Stomach smooth muscle (tissue), 2 donors: ENCODE results near the gene GRIK4.

ENCODE experiments used
- H3K27ac ChIP-seq: one replicate; pipeline ENCODE4 v1.7.0; 2013; ENCODE audit warnings: mild to moderate bottlenecking, low read length, inconsistent platforms
- H3K27me3 ChIP-seq, 2 donors: one replicate each; pipeline ENCODE4 v1.7.0; 2013; ENCODE audit warnings: low read length in 2 of 2; ENCODE audit not compliant: insufficient read depth in 2 of 2, control insufficient read depth in 1 of 2
- H3K36me3 ChIP-seq, 2 donors: one replicate each; pipeline ENCODE4 v1.7.0; 2013; ENCODE audit warnings: low read length in 2 of 2; ENCODE audit not compliant: control insufficient read depth in 2 of 2, insufficient read depth in 2 of 2
- H3K4me1 ChIP-seq: one replicate; pipeline ENCODE4 v1.7.0; 2013; ENCODE audit warnings: low read length; ENCODE audit not compliant: control insufficient read depth, insufficient read depth
- H3K4me3 ChIP-seq, 2 donors: one replicate each; pipeline ENCODE4 v1.7.0; 2013; ENCODE audit warnings: low read length in 2 of 2
- H3K9ac ChIP-seq, 2 donors: one replicate each; pipeline ENCODE4 v1.7.0; 2013; ENCODE audit warnings: low read length in 2 of 2, mild to moderate bottlenecking in 1 of 2
- H3K9me3 ChIP-seq, 2 donors: one replicate each; pipeline ENCODE4 v1.7.0; 2013; ENCODE audit warnings: low read length in 2 of 2; ENCODE audit not compliant: control insufficient read depth in 2 of 2
- donor health status: healthy.
- donor health status: Pancreatic carcinoma.

GRIK4 gene

DNA sequence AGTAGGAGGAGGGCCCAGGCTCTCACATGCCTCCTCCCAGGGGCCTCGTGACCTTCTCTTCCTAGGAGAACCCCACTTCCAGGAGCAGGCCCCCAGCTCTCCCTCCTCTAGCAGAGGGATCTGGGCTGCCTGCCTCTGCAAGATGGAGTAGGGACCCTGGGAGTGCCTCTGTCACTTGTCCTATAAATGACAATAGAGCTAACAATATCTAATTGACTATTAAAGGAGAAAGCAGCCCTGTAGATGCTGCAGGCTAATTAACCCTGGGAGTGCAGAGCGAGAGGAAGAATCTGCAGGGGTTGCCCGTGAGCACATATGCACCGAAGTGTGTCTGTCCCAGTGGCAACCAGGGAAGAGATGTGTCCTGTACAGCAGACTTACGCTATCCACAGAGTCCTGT is 184.4 kb downstream of the GRIK4 start:
- H3K27ac ChIP-seq: no peak overlapping the region
- H3K36me3 ChIP-seq: no peaks in the 10 kb centered on the region
- peaks cover 2 to 3% of the 10 kb centered on the region in 2 donors for H3K27me3 ChIP-seq
- no peaks in the 10 kb centered on the region for H3K4me1 ChIP-seq
- no peaks in the 10 kb centered on the region for H3K9me3 ChIP-seq
- H3K9ac ChIP-seq: no peak overlapping the region
- H3K4me3 ChIP-seq: no peak overlapping the region

DNA sequence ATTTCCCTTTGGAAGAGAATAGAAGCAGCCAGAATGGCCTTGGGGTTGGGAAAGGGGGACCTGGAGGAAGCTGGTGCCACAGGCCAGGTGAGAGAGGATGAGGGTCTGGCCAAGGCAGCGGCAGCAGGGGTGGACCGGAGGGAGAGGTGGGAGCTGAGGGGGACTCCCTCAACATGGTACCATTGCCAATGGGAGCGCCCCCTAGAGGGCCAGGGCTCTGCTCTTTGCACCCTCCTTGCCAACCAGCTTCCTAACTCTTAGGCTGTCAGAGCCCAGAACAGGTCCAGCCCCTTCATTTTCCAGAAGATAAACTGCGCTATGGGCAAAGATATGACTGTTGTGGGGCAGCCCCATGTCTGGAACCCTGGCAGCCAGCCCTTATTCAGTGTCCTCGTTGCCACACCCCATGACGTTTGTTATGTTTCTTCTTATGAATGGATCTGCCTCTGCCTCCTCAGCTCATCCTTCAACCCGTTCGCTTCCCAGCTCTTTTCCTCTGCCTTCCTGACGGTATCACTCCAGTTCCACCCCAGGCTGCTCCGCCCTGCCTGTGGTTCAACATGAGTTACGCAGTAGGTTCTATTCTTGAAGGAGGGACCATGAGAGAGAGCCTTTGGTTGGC is 185.2 kb downstream of the GRIK4 start:
- Histone ChIP-seq H3K9me3 (peaks cover 0 to 5% of the 10 kb centered on the region in 2 donors), H3K27me3 (peaks cover 0 to 2% of the 10 kb centered on the region in 2 donors), H3K4me3 (no peak overlapping the region), H3K4me1 (no peaks in the 10 kb centered on the region), H3K27ac (no peak overlapping the region), H3K9ac (no peak overlapping the region), H3K36me3 (no peaks in the 10 kb centered on the region)

DNA sequence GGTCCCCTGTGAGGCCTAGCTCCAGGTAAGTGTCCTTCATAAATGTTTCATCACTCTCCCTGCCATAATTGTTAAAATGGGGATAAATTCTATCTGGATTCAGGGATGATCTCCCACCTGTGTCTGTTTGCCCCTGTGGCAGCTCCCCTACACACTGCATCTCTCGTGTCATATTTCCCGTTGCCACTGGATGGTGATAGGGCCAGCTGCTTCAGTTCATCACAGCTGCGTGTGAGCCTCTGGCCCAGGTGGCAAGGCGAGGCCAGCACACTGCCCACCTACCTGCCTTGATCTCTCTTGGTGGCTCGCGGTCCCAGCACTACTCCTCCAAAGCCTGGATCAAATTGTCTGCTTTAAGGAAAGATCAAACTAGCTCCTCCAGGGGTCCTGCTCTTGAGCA is 187.4 kb downstream of the GRIK4 start:
- Histone ChIP-seq H3K4me3 (no peak overlapping the region), H3K36me3 (no peaks in the 10 kb centered on the region), H3K27me3 (no peaks in the 10 kb centered on the region)

DNA sequence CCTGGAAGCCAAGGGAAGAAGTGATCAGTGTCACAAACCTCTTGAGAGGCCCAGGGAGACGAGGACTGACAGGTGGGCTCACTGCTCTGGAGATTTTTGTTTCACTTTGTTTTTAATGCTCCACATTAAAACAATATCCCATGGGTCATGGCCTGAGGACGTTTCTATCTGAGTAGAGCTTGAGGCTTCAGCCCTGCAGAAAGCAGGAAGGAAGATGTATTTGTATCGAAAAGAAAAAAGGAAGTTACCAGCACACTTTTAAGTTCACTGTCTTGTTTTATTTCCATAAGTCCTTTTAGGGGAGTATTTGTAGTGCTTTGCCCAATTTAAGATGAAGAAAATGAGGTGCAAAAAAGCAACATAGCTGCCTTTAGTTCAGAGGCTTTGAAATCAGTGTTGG is 191.1 kb downstream of the GRIK4 start:
- no peak overlapping the region for H3K27ac ChIP-seq
- H3K4me1 ChIP-seq: no peaks in the 10 kb centered on the region
- no peaks in the 10 kb centered on the region for H3K36me3 ChIP-seq
- H3K4me3 ChIP-seq: no peak overlapping the region
- peaks cover 0 to under 1% of the 10 kb centered on the region in 2 donors for H3K27me3 ChIP-seq
- H3K9ac ChIP-seq: no peak overlapping the region
- peaks cover 6 to 7% of the 10 kb centered on the region in 2 donors for H3K9me3 ChIP-seq

More for the DNA sequence above, 187.4 kb downstream of the GRIK4 start:
- no peak overlapping the region for H3K9ac ChIP-seq
- H3K27ac ChIP-seq: no peak overlapping the region
- H3K9me3 ChIP-seq: peaks cover 0 to 5% of the 10 kb centered on the region in 2 donors
- no peaks in the 10 kb centered on the region for H3K4me1 ChIP-seq

DNA sequence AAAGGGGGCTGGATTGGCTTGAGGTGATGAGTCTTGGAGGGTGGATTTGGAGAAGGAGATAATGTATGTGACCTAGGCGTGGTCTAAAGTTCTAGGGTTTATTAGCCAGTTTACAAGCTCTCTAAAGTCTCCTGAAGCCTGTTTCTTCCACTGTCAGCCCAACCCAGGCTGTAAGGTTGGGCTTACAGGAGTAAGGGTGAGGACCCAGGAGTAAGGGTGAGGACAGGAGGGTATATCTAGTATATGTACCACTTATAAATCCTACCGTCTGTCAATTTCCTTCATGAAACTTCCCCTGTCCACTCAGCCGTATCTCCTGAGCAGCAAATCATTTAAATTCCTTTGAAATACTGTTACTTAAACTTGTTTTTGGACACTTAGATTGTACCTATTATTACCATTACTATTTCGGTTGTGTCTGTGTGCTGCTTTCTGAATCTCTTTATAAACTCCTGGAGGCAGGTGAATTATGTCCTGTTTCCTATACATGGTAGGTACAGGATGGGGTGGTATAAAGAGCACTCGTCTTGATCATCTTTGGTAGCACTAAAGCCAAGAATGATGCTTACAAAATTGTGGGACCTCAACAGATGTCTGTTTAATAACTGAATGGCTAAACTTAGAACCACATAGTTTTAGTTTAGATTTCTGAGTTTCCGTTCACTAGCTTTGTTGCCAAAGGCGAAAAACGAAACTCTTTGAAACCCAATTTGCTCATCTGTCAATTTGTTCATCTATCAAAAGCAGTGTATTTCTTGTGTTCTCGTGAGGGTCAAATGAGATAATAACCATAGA is 192.0 kb downstream of the GRIK4 start:
- no peaks in the 10 kb centered on the region for H3K4me1 ChIP-seq
- H3K9me3 ChIP-seq: peaks cover 7 to 10% of the 10 kb centered on the region in 2 donors
- no peak overlapping the region for H3K4me3 ChIP-seq
- no peak overlapping the region for H3K9ac ChIP-seq
- H3K27me3 ChIP-seq: peaks cover 0 to 2% of the 10 kb centered on the region in 2 donors
- H3K27ac ChIP-seq: no peak overlapping the region
- no peaks in the 10 kb centered on the region for H3K36me3 ChIP-seq

DNA sequence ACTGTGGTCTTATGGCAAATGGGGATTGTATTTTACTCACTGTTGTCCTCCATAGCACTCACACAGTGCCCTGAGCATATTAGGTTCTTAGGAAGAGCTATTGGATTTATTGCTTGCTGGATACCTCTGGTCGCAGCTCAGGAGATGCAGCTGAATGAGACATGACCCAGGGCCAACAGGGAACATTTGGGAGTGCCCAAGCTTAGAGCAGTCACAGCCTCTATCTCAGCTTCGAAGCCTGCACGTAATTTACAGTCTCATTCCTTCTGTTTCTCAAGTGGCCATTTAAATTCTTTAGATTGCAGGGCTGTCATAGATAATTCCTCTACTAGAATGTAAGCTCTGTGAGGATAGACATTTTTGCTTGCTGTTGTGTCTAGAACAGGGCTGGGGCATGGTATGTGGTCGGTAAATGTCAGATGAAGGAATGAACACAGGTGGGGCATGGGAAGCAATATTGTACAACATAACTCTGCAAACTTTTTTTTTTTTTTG is 192.8 kb downstream of the GRIK4 start:
- H3K27ac ChIP-seq: no peak overlapping the region

DNA sequence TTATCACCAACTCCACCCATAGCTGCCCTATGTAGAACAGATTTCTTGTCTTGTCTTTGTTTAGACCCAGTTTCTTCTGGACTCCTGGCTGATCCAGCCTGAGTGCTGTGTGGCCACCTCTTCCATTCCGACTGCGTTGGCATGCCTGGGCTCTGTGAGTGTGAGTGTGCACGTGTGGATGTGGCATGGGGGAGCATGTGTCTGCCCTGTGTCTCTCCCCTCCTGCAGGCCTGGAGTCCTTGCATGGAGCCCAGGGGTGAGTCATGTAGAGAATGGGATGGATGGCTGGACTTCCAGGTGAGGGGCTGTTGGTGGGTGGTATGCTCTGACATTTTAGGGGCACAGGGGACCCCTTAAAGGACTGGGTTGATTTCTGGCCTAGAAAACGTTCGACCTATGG is 194.7 kb downstream of the GRIK4 start:
- no peak overlapping the region for H3K9ac ChIP-seq
- peaks cover 5 to 10% of the 10 kb centered on the region in 2 donors for H3K9me3 ChIP-seq
- no peak overlapping the region for H3K27ac ChIP-seq
- no peak overlapping the region for H3K4me3 ChIP-seq
- no peaks in the 10 kb centered on the region for H3K36me3 ChIP-seq
- peaks cover 10% of the 10 kb centered on the region for H3K4me1 ChIP-seq
- H3K27me3 ChIP-seq: peaks cover 0 to 2% of the 10 kb centered on the region in 2 donors

More for the DNA sequence above, 192.8 kb downstream of the GRIK4 start:
- H3K4me1 ChIP-seq: no peaks in the 10 kb centered on the region
- no peak overlapping the region for H3K4me3 ChIP-seq
- H3K9ac ChIP-seq: no peak overlapping the region
- H3K27me3 ChIP-seq: peaks cover 0 to 2% of the 10 kb centered on the region in 2 donors
- peaks cover 7 to 10% of the 10 kb centered on the region in 2 donors for H3K9me3 ChIP-seq
- H3K36me3 ChIP-seq: no peaks in the 10 kb centered on the region

DNA sequence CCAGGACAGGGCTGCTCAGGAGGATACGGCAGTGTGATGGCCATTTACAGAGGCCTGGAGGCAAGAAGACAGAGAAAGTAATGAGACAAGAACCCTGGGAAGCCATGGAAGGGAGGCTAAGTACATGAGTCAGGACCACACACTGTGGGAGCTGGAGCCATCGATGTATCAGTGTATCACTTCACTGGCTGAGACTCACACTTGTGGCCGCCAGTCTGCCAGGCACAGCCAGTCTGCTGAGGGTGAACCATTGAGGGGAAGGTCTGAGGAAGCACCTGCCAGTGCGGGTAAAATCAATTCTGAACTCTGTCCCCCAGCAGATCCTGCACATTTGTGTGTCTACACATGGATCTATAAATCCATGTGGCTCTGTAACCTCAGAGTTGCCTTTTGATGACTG is 195.6 kb downstream of the GRIK4 start:
- no peak overlapping the region for H3K9ac ChIP-seq
- peaks cover 0 to 2% of the 10 kb centered on the region in 2 donors for H3K27me3 ChIP-seq
- H3K4me3 ChIP-seq: no peak overlapping the region
- no peaks in the 10 kb centered on the region for H3K36me3 ChIP-seq
- no peak overlapping the region for H3K27ac ChIP-seq
- peaks cover 2 to 10% of the 10 kb centered on the region in 2 donors for H3K9me3 ChIP-seq
- H3K4me1 ChIP-seq: peaks cover 13% of the 10 kb centered on the region

DNA sequence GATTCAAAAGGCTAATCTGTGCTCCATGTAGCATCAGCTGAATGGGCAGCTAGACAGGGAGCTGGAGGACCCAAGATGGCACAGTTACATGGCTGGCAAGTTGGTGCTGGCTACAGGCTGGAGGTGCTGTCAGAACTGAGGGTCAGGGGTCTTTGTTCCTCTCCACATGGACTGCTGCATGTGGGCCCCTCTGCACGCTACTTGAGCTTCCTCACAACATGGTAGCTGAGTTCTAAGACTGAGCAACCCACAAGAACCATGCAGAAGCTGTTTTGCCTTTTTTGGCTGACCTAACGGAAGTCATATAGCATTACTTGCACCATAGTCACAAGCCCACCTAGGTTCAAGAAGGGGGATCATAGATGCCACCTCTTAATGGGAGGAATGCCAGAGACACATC is 196.1 kb downstream of the GRIK4 start:
- Histone ChIP-seq H3K4me3 (no peak overlapping the region), H3K27ac (no peak overlapping the region), H3K36me3 (no peaks in the 10 kb centered on the region), H3K9ac (no peak overlapping the region), H3K4me1 (peaks cover 14% of the 10 kb centered on the region), H3K27me3 (peaks cover 0 to 2% of the 10 kb centered on the region in 2 donors), H3K9me3 (peaks cover 2 to 10% of the 10 kb centered on the region in 2 donors)

DNA sequence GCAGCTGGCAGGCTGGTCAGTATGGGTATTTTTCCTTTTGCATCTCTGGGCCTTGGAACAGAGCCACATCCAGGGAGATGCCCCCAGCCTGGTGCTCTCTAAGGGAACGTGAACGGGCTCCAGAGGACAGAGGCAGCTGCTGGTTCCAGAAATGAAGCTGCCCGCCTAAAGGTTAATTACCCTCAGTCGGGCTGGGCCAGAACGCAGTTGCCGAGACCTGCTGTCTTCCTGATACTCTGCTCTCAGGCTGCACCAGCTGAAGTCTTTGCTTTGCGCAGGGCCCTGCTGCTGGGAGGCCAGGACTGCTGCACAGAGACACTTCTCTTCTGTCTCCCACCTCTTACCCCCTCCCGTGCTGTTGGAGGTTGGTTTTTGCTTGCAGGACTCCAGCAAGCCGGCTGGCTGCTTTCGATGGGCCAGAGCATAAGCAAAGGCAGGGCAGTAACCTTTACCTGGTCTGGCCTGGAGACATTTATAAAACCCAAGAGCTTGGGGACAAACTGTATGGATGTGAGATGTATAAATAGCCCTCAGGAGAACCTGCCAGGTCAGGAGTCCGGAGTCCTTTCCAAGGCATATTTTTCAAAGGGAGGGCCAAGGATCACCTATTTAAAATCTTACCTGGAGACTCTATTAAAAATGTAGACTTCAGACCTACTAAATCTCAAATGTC is 197.1 kb downstream of the GRIK4 start:
- Histone ChIP-seq H3K36me3 (no peaks in the 10 kb centered on the region), H3K4me3 (no peak overlapping the region), H3K9ac (no peak overlapping the region), H3K4me1 (peaks cover 18% of the 10 kb centered on the region), H3K27ac (no peak overlapping the region), H3K9me3 (peaks cover 2 to 10% of the 10 kb centered on the region in 2 donors), H3K27me3 (peaks cover 2% of the 10 kb centered on the region in 2 donors)
